Putamen (tissue), 1 donor: Measurements from ENCODE around the gene CYP2E1.
"Not testable (repeated sequence)": the region's sequence is repeated elsewhere in the genome, so short reads cannot be mapped to it uniquely, and the experiment has no call there.

Experiments used
- DNase-seq: peaks from one replicate; pipeline ENCODE4 v3.0.0-alpha.2; 2016; ENCODE audit warnings: low spot score

CYP2E1 gene

GRCh38 chr10:133528845-133529575 lies 1.8 kb downstream of the CYP2E1 start:
- no peak for DNase-seq

DNA sequence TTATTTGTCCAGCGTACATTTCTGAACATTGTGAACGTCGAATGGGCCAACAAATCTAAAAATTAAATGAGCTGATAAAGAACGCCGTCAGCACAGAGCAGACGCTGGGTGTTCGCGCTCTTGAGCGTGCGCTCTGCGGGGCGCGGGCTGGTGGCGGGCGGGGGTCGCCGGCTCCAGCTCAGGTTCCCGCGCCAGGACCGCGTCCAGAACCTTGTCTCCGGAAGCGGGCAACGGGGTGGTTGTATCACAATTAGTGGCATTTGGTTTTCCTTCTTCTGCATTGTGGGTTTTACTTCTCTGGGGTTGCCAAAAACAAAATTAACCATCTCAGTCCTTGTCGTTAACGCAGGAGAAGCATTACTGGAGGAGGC lies 2.4 kb downstream of the CYP2E1 start:
- DNase-seq, result no peak

GRCh38 chr10:133530506-133530905 lies 3.3 kb downstream of the CYP2E1 start:
- no peak for DNase-seq

- no peak for DNase-seq
These were observed 5.7 kb downstream of the CYP2E1 start for GRCh38 chr10:133532871-133533270.

GRCh38 chr10:133534417-133534816 lies 7.3 kb downstream of the CYP2E1 start:
- no peak for DNase-seq

GRCh38 chr10:133536198-133536597 lies 9.0 kb downstream of the CYP2E1 start:
- DNase-seq, result no peak

DNA sequence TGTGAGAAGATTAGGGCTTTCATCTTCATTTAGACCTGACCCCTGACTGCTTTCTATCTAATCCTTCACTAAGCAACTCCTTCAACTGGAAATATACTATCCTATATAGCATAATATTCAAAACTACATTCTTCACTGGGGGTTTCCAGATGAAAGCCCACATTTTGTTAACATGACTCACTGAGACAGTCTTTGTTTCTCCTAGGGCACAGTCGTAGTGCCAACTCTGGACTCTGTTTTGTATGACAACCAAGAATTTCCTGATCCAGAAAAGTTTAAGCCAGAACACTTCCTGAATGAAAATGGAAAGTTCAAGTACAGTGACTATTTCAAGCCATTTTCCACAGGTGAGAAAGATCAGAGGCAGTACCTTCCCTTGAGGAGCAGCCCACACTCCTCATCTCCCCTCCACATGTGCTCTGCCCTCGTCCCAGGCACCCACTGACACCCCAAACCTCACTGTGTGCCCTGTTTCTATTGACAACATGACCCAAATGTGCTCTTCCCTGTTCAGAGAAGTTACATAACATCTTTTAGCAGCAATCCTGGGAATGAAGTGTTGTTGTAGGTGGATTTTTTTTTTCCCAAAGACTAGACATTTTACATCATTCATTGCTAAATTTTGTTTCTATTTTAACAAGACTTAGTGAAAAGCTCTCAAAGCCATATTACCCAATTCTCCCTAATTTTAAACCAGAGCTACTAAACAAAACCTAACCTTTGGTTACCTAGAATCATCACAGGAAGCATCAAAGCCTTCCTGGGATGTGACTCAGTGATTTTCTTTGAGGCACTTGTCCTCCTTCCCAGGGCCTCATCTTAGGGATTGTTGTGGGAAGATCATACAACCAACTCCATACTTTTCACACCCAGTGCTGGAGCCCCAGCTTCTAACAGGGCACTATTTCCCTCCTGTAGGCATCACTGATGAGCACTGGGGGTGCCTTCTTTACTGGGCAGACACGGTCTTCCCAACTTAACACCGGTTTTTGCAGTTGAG lies 10.7 kb downstream of the CYP2E1 start:
- peak; percentile 80 for DNase-seq

- DNase-seq, result not testable (repeated sequence)
These were observed 14.3 kb downstream of the CYP2E1 start for GRCh38 chr10:133541441-133541975.

DNA sequence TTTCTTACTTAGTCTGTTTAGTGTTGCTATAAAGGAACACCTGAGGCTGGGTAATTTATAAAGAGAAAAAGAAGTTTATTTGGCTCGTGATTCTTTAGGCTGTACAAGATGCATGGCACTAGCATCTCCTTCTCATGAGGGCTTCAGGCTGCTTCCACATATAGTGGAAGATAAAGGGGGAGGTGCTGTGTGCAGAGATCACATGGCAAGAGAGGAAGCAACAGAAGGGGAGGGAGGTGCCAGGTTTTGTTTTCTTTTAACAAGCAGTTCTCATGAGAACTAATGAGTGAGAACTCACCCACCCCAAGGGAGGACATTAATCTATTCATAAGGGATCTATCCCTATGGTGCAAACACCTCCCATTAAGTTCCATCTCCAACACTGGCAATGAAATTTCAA lies 17.3 kb downstream of the CYP2E1 start:
- DNase-seq, result no peak

DNA sequence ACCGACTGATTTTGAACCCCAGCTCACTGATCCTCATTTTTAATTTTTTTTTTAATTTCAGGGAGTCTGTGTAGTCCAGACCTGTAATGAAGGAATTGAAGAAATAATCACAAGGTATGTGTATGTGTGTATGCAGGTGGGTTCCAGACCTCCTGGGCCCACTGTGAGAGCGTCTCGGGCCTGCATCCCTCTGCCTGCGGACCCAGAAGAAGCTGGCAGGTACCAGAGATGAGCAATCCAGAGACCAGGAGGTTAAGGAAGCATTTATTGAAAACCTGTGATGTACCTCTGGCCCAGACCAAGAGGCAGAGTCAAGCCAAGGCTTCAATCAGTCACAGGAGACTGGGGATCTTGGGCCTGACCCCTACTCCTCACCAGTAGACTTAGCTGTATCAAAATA lies 27.4 kb downstream of the CYP2E1 start:
- no peak for DNase-seq

GRCh38 chr10:133555521-133555920 lies 28.4 kb downstream of the CYP2E1 start:
- no peak for DNase-seq

DNA sequence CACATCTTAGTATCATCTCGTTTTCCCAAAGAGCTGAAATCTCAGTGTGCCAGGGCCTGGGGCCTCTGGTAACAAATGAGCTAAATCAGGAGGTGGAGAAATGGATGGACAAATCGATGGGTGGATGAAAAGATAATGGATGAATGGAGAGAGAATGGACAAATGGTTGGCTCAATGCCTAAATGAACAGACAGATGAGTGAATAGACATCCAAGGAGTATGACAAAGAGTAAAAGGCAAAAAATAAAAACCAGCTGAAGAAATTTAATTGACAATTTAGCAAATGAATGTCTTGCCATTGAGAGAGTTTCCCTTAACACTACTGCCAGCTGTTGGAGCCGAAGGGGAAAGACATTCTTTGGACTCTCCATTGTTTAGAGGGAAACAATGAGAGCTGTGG lies 30.2 kb downstream of the CYP2E1 start:
- no peak for DNase-seq

- DNase-seq, result no peak
These were observed 32.1 kb downstream of the CYP2E1 start for GRCh38 chr10:133559216-133559615.

GRCh38 chr10:133564816-133565215 lies 37.7 kb downstream of the CYP2E1 start:
- DNase-seq, result no peak

GRCh38 chr10:133565441-133566294 lies 38.5 kb downstream of the CYP2E1 start, which contains the start of gene SYCE1:
SYCE1 (minus strand) TSS chr10:133565583; CDS start chr10:133565529, 54 bp downstream.
- no peak for DNase-seq

- DNase-seq, result no peak
These were observed 40.0 kb downstream of the CYP2E1 start for GRCh38 chr10:133567119-133567518.

DNA sequence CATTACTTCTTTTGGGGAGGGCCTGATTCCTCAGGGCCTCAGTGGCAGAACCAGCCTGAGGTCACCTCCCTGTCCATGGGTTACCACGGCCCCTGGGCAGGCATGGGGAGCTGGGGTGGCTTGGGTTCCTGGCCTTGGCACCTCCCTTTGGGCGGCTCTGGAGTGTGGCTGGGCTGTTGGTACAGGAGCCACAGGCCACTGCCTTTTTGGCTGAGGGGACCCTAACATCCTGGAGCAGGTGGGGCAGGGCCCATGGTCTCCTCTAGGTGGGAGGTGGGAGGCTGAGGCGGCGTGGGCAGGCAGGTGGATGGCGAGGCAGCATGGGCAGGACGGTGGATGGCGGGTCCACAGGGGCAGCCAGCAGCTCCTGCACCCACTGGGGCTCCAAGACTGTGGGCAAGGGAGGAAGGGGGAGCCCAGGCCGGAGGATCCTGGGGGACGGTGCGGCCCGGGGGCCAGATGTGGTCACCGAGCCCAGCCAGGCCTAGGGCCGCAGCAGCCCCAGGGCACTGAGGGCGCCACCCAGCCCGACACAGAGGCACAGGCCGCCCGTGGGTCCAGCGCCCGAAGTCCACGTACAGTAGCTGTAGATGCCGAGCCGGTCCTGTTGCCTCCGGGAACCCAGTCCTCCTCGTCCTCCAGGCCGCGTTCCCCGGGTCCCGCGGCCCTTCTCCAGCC lies 40.6 kb downstream of the CYP2E1 start:
- no peak for DNase-seq

- DNase-seq, result no peak
These were observed 41.1 kb downstream of the CYP2E1 start for GRCh38 chr10:133568287-133568614.

- DNase-seq, result not testable (repeated sequence)
These were observed 41.8 kb downstream of the CYP2E1 start for GRCh38 chr10:133568831-133569527.

- DNase-seq, result not testable (repeated sequence)
These were observed 42.6 kb downstream of the CYP2E1 start for GRCh38 chr10:133569801-133570200.

- DNase-seq, result not testable (repeated sequence)
These were observed 44.9 kb downstream of the CYP2E1 start for GRCh38 chr10:133572055-133572454.
